Activated effector memory CD4-positive, alpha-beta T cell treated with Interleukin-2 at 50 U/mL for 16 hours (primary cell): Measurements from ENCODE around the gene STARD8.
"Not testable (repeated sequence)": the region's sequence is repeated elsewhere in the genome, so short reads cannot be mapped to it uniquely, and the experiment has no call there.

Source experiments
- DNase-seq: peaks from one replicate; pipeline ENCODE4 v3.0.0-alpha.2; 2020

STARD8 gene, protein sequence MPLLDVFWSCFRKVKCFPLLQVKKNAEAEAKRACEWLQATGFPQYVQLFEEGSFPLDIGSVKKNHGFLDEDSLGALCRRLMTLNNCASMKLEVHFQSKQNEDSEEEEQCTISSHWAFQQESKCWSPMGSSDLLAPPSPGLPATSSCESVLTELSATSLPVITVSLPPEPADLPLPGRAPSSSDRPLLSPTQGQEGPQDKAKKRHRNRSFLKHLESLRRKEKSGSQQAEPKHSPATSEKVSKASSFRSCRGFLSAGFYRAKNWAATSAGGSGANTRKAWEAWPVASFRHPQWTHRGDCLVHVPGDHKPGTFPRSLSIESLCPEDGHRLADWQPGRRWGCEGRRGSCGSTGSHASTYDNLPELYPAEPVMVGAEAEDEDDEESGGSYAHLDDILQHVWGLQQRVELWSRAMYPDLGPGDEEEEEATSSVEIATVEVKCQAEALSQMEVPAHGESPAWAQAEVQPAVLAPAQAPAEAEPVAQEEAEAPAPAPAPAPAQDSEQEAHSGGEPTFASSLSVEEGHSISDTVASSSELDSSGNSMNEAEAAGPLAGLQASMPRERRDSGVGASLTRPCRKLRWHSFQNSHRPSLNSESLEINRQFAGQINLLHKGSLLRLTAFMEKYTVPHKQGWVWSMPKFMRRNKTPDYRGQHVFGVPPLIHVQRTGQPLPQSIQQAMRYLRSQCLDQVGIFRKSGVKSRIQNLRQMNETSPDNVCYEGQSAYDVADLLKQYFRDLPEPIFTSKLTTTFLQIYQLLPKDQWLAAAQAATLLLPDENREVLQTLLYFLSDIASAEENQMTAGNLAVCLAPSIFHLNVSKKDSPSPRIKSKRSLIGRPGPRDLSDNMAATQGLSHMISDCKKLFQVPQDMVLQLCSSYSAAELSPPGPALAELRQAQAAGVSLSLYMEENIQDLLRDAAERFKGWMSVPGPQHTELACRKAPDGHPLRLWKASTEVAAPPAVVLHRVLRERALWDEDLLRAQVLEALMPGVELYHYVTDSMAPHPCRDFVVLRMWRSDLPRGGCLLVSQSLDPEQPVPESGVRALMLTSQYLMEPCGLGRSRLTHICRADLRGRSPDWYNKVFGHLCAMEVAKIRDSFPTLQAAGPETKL

DNA sequence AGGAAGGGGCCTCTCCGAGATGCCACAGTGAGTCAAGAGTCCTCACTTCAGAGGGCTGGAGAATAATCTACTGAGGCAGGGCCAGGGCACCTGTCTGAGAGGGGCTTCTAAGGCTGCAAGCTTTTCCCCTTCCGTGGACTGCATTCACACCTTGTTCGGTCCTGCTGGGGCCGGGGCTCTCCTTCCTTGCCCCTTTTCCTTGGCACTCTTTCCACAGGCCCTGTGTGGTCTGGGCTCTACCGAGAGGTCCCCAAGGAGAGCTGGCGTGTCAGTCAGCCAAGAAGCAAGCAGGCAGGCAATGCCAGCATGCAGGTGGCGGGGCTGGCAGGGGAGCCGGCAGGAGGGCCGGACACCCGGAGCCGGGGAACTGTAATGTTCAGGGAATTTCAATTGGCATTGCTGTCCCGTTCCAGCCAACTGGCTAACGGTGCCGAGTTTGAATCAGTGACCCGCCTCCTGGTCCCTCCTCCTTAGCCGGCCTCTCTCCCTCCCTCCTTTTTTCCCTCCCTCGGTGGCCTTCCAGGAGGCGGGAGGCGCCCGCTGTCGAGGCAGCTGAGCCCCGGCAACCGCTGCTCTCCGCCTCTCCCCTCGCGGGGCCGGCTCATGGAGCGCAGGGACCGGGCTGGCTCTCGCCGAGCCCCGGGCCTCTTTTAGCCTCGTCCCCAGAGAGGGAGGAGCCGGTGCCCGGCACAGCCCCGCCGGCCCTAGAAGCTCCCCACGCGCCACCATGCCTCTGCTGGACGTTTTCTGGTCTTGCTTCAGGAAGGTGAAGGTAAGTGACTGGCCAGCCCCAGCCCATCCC, at the start of gene STARD8:
Gene STARD8 (plus strand): TSS at position 511 of the 802 bp plus-strand sequence. CDS start 217 bp downstream, at position 728.
- no peak for DNase-seq

DNA sequence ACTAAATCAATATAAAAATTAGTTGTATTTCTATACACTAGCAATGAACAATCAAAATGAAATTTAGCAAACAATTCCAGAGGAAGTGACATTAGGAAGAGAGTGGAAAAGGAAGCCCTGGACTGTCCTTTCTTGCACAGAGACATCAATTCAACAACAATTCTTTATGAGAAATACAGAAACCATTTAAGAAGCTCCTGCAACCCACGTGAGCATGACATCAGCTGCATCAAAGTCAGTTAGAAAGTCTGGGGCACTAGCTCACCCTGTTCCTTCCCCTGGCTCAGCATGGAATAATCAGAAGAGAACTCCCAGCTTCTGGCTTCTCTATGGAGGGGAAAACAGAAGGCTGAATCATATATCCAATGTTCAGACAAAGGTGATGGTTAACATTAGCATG, 48.6 kb upstream of the STARD8 start:
- DNase-seq: no peak

DNA sequence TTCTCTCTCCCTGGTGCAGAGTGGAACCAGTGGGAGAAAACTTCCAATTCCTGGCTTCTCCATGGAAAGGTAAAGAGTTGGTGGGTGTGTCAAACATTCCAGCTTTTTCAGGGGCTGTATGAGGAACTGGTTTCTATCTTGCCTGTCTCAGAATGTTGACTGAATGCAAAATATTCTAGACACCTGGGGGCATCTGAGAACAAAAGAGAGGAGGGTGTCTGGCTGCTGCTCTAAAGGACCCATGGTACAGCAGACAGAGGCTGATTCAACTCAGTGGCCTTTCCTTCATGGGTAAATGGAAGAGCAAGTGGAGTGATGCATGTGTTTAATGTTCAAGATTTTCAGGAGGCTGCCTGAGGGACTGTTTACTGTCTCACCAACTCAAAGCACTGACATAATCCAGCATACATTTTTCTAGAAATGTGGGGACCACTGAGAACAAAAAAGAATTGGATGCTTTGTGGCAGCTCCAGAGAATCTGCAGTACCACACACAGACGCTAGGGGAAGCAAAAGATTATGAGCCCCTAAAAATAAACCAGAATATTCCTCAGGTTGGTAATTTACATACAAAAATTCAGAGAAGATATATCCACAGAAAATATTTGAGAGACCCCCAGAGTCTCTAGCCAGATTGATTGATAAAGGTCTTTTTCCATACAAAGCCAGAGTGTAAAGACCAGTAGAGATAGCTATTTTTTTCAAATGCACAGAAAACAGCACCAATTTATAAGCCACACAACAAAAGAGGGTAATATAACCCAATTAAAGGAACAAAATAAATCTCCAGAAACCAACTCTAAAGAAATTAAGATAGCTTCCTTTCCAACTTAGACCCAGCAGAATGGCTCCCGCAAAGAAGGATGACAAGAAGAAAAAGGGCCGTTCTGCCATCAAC, 48.0 kb upstream of the STARD8 start:
- no peak for DNase-seq

DNA sequence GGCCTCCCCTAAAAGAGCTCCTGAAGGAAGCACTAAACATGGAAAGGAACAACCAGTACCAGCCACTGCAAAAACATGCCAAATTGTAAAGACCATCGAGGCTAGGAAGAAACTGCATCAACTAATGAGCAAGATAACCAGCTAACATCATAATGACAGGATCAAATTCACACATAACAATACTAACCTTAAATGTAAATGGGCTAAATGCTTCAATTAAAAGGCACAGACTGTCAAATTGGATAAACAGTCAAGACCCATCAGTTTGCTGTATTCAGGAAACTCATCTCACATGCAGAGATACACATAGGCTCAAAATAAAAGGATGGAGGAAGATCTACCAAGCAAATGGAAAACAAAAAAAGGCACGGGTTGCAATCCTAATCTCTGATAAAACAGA, 43.2 kb upstream of the STARD8 start:
- DNase-seq: not testable (repeated sequence)

DNA sequence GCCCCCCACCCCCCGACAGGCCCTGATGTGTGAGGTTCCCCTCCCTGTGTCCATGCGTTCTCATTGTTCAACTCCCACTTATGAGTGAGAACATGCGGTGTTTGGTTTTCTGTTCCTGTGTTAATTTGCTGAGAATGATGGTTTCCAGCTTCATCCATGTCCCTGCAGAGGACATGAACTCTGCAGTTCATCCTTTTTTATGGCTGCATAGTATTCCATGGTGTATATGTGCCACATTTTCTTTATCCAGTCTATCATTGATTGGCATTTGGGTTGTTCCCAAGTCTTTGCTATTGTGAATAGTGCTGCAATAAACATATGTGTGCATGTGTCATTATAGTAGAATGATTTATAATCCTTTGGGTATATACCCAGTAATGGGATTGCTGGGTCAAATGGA, 32.7 kb upstream of the STARD8 start:
- not testable (repeated sequence) for DNase-seq

DNA sequence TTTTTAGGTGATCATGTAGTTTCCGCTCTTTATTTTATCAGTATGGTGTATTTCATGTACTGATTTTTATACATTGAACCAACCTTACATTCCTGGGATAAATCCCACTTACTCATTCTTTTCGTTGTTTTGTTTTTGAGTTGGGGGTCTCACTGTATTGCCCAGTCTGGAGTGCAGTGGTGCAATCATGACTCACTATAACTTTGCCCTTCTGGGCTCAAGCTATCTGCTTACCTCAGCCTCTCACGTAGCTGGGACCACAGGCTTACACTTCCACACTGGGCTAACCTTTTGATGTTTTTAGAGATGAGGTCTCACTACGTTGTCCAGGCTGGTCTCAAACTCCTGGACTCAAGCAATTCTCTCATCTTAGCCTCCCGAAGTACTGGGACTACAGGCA, 19.5 kb upstream of the STARD8 start:
- no peak for DNase-seq

DNA sequence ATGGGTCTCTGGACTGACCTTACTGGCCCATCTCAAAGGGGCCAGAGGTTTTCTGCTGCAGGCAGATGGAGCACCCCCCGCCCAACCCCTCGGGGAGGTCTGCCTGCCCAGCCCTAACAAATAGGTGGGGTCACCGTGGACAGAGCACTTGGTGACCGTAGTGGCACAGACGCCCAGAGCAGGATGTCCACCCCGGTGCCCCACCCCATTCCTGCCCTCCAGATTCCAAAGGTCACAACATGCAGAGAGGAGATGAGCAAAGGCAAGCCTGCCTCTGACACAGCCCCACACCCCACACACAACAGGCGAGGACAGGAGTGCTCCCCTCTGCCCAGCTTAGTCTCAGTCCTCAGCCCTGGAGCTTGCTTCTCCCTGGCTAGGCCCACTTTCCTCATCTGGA, 17.5 kb upstream of the STARD8 start:
- DNase-seq: not testable (repeated sequence)

DNA sequence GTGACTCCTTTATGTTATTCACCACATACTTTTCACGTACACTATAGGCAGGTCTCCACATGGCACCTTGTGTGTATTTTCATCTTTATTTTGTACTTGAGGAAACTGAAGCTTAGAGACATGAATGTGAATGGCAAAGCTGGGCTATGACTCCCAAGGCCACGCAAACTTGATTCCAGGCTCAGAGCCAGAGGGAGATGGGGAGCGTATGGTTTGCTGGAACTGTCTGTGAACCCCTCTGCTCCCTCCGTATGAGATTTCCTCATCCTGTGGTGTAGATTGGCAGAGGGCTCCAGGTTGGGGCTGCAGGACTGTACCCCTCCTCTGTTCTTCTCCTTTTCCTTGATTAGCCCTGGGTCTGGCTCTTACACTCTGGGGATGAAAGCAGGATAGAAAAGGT, 16.1 kb upstream of the STARD8 start:
- no peak for DNase-seq

DNA sequence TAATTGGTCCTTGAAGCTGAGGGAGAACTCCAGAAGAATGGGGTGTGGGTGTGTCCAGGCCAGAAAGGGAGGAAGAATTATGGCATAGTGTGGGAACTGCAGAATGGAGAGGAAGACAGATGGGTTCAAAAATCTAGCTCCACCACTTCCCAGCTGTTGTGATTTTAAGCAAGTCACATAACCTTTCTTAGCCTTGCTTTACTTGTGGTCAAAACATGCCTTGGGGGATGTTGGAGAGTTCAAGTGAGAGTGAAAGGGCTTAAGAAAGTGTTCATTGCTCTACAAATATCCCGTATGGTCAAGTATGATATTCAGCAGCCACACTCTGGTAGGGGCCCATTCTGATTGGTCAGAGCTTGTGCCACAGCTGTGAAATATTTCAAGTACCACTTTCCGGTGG, 15.0 kb upstream of the STARD8 start:
- DNase-seq: no peak

DNA sequence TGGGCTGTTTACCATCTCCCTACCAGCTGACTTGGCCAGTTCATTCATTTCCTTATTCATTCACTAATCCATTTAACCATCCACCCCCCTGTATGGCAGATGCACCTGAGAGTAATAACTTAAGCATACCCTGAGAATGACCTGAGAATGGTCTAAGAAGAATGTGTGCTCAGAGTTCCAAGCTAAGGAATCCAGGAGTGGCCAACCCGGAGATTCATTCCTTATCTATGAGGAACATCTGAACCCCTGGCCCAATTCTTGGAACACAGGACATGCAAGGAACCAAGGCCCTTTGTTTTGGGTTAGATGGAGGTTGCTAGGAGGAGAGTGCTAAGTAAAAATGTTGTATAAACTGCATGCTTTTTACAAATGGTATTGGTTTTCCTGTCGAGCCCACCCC, 13.5 kb upstream of the STARD8 start:
- no peak for DNase-seq

DNA sequence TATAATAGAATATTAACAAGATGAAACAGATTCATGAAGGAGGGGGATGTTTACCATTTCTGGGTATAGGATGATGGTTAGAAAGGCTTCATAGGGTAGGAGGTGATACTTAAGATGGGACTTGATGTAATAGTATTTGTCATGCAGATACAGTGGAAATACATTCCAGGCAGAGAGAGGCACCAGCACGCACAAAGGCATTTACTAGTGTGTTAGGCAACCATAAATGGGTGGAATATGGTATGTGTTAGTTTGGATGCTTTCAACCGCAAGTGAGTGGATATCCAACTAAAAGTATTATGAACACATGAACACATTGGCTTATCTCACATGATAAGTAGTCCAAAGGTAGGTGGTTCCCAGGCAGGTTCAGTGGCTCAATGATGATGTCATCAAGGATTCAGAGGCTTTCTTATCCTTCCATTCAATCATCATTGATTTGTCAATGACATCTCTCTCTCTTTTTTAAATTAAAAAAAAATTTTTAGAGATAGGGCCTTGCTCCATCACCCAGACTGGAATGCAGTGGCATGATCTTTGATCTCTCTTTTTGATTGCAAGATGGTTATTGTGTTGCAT, 12.7 kb upstream of the STARD8 start:
- no peak for DNase-seq

DNA sequence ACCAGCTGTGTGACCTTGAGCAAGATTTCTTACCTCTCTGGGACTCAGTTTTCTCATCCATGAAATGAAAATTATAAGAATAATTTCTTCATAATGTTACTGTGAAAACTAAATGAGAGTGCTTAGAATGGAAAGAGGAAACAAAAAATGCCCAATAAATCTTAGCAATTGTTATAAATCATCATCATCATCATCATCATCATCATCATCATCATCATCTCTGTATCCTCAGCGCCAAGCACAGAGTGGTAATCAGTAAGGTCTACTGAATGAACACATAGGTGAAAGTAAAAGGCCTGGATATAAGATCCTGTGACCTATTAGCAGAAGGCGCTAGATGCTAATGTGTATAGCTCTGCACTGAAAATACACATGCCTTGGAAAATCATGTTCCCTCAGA, 6.8 kb upstream of the STARD8 start:
- no peak for DNase-seq

DNA sequence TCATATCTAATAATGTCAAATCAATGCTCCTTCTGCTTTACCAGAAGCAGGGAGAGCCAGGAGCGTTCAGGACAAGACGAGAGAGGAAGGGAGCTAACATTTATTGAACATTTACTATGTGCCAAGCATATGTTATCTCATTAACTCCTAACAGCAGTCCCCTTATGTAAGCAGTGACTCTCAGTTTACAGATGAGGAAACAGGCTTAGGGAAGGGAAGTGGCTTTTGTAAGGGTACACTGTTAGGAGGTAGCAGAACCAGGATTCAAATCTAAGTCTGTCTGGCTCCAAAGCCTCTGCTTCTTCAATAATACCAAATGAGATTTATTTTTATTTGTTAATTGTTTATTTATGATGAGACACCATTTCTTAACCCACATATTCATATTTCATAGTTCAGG, 2.6 kb upstream of the STARD8 start:
- DNase-seq: no peak

DNA sequence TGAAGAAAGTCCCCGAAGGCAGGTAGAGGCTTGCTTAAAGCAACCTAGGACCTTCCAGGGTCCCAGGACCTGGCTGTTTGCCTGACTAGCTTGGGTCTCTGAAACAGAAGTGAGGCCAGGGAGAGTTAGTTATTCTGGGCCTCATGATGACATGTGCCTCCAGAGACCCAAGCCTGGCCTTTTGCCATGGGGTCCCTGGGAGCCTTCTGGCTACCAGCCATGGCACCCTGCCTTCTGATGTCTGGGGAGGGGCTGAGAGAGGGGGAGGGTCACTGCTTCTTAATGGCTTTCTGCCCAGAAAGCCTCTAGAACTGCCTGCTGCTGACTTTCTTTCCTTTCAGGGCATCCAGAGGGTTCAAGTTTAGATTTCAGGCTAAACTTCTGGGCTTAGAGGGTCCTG, 1.0 kb upstream of the STARD8 start:
- no peak for DNase-seq

DNA sequence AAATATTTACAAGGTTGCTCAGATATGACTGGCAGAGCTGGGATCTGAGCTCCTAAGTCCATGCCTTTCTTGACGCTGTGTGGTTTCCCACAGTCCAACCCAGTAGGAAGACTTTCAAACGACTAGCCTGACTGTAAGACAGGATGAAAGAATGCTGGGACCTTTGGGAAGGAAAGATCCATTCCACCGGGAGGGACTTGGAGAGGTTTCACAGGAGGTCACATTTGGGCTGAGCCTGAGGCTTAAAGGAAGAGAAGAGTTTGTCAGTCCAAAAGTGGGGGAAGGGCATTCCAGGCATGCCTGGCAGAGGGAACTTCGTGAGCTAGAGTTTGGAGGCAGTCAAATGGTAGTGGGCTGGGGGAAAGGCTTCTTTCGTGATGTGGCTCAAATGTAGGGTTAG, 1.5 kb downstream of the STARD8 start:
- no peak for DNase-seq

DNA sequence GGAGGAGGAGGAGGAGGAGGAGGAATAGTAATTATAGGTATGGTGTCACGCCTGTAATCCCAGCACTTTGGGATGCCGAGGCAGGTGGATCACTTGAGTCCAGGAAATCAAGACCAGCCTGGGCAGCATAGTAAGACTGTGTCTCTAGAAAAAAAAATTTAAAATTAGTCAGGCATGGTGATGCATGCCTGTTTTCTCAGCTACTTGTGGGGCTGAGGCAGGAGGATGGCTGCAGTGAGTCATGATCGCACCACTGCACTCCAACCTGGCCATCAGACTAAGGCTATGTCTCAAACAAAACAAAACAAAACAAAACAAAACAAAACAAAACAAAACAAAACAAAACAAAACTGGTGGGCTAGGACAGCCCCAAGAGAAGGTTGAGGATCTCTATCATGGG, 3.0 kb downstream of the STARD8 start:
- no peak for DNase-seq

DNA sequence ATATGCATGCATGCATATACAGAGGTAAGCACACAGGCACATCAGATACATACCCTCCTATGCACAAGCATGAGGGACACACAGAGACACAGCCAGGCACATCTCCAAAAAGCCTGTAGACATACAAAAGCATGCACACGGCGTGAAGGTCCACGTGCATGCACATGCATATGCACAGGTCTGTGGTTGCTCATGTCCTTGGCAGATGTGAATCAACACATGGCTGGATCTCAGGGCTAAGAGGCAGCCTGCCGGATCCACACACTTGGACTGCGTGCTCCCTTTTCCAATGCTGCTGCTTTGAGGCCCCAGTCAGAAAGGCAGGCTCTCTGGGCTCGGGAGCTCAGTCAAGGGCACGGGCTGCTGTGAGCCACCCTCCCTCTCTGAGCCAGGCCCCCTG, 3.6 kb downstream of the STARD8 start:
- no peak for DNase-seq

DNA sequence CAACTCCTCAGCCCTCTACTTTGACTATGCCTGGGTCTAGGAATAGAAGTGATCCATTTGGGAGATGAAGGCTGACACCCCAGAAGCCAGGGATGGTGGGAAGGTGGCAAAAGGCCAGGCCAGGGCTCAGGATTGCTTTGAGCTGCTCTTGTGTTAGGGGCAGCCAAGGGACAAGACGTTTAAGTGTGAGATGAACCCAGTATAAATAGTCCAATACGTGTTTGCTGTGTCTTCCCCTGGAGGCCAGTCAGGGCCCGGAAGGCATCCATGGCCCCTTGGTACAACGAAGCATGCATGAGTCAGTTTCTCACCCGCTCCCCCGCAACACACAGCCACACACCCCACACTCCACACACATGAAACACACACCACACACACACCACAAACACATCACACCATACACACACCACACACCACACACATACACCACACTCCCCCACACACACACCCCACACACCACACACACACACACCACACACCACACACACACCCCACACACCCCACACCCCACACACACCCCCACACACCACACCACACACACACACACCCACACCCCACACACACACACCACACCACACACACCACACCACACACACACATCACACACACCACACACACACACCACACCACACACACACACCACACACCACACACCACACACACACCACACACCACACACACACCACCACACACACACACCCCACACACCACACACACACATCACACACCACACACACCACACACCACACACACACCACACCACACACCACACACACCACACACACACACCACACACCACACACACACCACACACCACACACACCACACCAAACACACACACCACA, 5.1 kb downstream of the STARD8 start:
- no peak for DNase-seq

DNA sequence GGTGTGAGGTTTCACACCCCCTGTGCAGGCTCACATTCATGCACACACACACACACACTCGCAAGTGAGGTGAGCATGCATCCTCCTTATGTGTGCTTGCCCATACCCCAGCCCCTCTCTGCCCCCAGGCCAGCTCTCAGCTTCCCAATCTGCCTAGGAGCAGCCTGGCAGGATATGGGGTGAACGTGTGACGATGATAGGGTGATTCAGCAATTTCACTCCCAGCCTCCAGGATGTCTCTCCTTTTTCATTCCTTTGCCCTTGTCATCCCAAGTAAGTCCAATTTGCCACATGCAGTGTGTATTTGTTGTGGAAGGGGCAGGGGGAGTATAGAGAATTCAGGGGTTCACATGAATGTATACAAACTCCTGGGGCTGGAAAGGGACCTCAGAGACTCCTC, 7.2 kb downstream of the STARD8 start:
- DNase-seq: no peak

DNA sequence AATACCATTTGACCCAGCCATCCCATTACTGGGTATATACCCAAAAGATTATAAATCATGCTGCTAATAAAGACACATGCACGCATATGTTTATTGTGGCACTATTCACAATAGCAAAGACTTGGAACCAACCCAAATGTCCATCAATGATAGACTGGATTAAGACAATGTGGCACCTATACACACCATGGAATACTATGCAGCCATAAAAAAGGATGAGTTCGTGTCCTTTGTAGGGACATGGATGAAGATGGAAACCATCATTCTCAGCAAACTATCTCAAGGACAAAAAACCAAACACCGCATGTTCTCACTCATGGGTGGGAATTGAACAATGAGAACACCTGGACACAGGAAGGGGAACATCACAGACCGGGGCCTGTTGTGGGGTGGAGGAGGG, 9.0 kb downstream of the STARD8 start:
- not testable (repeated sequence) for DNase-seq
